ENCODE results near the gene ZNF778. TPM values are rescaled to one million over a fixed set of nuclear protein-coding genes. Genes with fewer than 3 reads are reported as not detected.

ZNF778 gene
- total and polyA plus RNA-seq, 2 of the 13 experiments (the other 11 are each of a cell fraction or from before 2014, with no cell fraction given): 3.8 to 7.2 TPM

DNA sequence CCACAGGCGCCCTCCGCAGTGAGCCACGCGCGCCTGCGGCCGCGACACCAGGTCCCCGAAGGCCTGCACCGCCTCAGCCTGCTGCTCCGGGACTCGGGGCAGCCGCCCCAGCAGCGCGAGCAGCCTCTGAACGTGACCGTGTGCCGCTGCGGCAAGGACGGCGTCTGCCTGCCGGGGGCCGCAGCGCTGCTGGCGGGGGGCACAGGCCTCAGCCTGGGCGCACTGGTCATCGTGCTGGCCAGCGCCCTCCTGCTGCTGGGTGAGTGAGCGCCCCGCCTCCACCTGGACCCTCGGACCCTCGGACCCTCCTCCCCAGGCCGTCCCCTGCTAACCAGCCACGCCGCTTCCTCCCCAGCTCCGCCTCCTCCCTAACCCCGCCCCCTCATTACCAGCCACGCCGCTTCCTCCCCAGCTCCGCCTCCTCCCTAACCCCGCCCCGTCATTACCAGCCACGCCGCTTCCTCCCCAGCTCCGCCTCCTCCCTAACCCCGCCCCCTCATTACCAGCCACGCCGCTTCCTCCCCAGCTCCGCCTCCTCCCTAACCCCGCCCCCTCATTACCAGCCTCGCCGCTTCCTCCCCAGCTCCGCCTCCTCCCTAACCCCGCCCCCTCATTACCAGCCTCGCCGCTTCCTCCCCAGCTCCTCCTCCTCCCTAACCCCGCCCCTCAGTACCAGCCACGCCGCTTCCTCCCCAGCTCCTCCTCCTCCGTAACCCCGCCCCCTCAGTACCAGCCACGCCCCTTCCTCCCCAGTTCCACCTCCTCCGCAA is 25.1 kb upstream of the ZNF778 start (continued):
- TF ChIP-seq, protein P1, sequence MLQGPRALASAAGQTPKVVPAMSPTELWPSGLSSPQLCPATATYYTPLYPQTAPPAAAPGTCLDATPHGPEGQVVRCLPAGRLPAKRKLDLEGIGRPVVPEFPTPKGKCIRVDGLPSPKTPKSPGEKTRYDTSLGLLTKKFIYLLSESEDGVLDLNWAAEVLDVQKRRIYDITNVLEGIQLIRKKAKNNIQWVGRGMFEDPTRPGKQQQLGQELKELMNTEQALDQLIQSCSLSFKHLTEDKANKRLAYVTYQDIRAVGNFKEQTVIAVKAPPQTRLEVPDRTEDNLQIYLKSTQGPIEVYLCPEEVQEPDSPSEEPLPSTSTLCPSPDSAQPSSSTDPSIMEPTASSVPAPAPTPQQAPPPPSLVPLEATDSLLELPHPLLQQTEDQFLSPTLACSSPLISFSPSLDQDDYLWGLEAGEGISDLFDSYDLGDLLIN (CRISPR knock-in tag; IDR thresholded peaks at IDR 0.05; ENCODE audit: borderline replicate concordance): peak; percentile 86; the same call in 1 of the 2 replicates
- 0 out of 2 replicates have a peak, but pooled peaks have one; percentile 38 for TF ChIP-seq ZFAT (CRISPR knock-in tag; conservative IDR thresholded peaks at IDR 0.05)
- peak; percentile 85 for TF ChIP-seq POLR2AphosphoS5 (IDR thresholded peaks at IDR 0.05; ENCODE audit: low read depth, low read length)
- peak; percentile 95 for TF ChIP-seq EED (CRISPR knock-in tag; IDR thresholded peaks at IDR 0.05)
- TF ChIP-seq, protein P2, sequence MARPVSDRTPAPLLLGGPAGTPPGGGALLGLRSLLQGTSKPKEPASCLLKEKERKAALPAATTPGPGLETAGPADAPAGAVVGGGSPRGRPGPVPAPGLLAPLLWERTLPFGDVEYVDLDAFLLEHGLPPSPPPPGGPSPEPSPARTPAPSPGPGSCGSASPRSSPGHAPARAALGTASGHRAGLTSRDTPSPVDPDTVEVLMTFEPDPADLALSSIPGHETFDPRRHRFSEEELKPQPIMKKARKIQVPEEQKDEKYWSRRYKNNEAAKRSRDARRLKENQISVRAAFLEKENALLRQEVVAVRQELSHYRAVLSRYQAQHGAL (CRISPR knock-in tag; IDR thresholded peaks at IDR 0.05; ENCODE audit: not compliant biosample characterization): peak; percentile 95
- TF ChIP-seq TOE1 (CRISPR knock-in tag; IDR thresholded peaks at IDR 0.05): peak; percentile 71; the same call in 1 of the 2 replicates
- TF ChIP-seq ZNF563 (CRISPR knock-in tag; IDR thresholded peaks at IDR 0.05): peak; percentile 91
- TF ChIP-seq ZNF737 (CRISPR knock-in tag; IDR thresholded peaks at IDR 0.05; ENCODE audit: borderline replicate concordance): peak; percentile 72; the same call in 1 of the 2 replicates
- peak; percentile 84 for TF ChIP-seq JARID2 (CRISPR knock-in tag; IDR thresholded peaks at IDR 0.05; ENCODE audit: insufficient replicate concordance)
- TF ChIP-seq NFYB (CRISPR knock-in tag; IDR thresholded peaks at IDR 0.05): peak; percentile 33; the same call in 1 of the 2 replicates
- peak; percentile 52; the same call in 1 of the 2 replicates for TF ChIP-seq ZNF558 (CRISPR knock-in tag; IDR thresholded peaks at IDR 0.05; ENCODE audit: borderline replicate concordance)
- TF ChIP-seq ZNF83 (CRISPR knock-in tag; IDR thresholded peaks at IDR 0.05; ENCODE audit: borderline replicate concordance): peak; percentile 95; the same call in 1 of the 2 replicates
- peak; percentile 82; the same call in 1 of the 2 replicates for TF ChIP-seq ZNF564 (CRISPR knock-in tag; IDR thresholded peaks at IDR 0.05)
- 0 out of 2 replicates have a peak, but pooled peaks have one; percentile 85 for TF ChIP-seq ZFP41 (CRISPR knock-in tag; IDR thresholded peaks at IDR 0.05; ENCODE audit: borderline replicate concordance)
- TF ChIP-seq GZF1 (CRISPR knock-in tag; IDR thresholded peaks at IDR 0.05): peak; percentile 40; the same call in 1 of the 2 replicates
- TF ChIP-seq ZSCAN12 (CRISPR knock-in tag; IDR thresholded peaks at IDR 0.05): 0 out of 2 replicates have a peak, but pooled peaks have one; percentile 64
- TF ChIP-seq ZNF33B (CRISPR knock-in tag; IDR thresholded peaks at IDR 0.05): peak; percentile 63; the same call in 1 of the 2 replicates
- peak; percentile 92 for TF ChIP-seq SP5 (CRISPR knock-in tag; IDR thresholded peaks at IDR 0.05; ENCODE audit: borderline replicate concordance, low read depth)
- TF ChIP-seq ZBTB2 (CRISPR knock-in tag; IDR thresholded peaks at IDR 0.05; ENCODE audit: low read depth): peak; percentile 20; the same call in 1 of the 2 replicates
- TF ChIP-seq SRY (CRISPR knock-in tag; IDR thresholded peaks at IDR 0.05): peak; percentile 77
- TF ChIP-seq, protein P3, sequence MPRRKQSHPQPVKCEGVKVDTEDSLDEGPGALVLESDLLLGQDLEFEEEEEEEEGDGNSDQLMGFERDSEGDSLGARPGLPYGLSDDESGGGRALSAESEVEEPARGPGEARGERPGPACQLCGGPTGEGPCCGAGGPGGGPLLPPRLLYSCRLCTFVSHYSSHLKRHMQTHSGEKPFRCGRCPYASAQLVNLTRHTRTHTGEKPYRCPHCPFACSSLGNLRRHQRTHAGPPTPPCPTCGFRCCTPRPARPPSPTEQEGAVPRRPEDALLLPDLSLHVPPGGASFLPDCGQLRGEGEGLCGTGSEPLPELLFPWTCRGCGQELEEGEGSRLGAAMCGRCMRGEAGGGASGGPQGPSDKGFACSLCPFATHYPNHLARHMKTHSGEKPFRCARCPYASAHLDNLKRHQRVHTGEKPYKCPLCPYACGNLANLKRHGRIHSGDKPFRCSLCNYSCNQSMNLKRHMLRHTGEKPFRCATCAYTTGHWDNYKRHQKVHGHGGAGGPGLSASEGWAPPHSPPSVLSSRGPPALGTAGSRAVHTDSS (CRISPR knock-in tag; conservative IDR thresholded peaks at IDR 0.05): 0 out of 2 replicates have a peak, but pooled peaks have one; percentile 84
- TF ChIP-seq ZNF552 (CRISPR knock-in tag; IDR thresholded peaks at IDR 0.05; ENCODE audit: borderline replicate concordance): peak; percentile 71; the same call in 1 of the 2 replicates

Measured in HepG2 (cell line).